SKM-1 (cell line): Measurements from ENCODE around the gene SLC5A12.
"Not testable (repeated sequence)": the region's sequence is repeated elsewhere in the genome, so short reads cannot be mapped to it uniquely, and the experiment has no call there.

Source experiments
- DNase-seq: peaks from one replicate; lab custom pipeline; 2025; ENCODE audit not compliant: unreplicated experiment; lab: John Stamatoyannopoulos, UW

Gene SLC5A12

DNA sequence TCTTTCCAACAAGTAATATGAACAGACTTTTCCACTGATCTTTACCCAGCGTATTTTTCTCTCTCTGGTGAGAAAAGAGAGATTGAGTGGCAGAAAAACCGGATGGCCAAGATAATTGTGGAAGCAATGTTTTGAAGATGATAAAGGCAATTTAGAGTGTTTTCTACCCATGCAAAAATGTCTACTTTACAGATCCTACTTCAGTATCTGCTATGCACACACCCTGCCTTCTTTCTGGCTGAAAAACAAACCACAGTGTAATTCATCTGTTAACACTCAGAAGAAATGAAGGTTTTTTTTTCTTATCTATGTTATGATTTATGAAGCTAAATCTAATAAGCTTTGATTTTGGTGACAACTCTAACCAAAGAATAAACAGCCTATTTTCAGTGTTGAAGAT, 56.8 kb downstream of the SLC5A12 start:
- no peak for DNase-seq

DNA sequence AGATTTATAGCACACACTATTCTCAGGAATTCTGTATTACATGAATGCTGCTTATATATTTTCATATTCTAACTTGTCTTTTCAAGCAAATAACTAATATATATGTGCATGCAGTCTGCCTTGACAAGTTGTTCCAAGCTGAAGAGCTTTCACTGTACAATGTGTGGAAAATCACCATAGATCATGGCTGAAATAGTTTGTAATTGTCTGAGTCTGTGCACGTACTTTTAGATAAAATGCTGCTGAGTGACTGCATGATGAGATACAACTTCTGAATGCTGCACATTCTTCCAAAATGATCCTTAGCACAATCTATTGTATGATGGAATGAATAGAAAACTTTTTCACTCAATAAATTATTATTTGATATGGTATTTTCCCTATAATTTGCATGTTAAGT, 58.9 kb downstream of the SLC5A12 start:
- no peak for DNase-seq

DNA sequence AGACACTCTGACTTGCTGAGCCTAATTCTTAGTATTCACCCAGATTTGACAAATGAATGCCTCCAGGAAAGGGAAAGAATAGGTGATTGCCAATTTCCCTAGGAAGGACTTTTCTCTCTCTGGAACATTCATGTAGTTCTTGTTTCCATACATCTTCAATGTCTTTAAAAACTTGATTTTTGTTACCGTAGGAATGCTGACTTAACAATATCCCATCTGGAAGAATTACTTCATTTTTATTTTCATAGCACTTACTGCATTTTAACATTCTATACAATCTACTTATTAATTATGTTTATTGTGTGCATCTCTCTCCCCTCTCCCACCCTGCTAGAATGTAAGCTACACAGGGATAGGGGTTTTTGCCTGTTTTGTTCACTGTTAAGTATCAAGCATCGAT, 66.6 kb downstream of the SLC5A12 start:
- no peak for DNase-seq

DNA sequence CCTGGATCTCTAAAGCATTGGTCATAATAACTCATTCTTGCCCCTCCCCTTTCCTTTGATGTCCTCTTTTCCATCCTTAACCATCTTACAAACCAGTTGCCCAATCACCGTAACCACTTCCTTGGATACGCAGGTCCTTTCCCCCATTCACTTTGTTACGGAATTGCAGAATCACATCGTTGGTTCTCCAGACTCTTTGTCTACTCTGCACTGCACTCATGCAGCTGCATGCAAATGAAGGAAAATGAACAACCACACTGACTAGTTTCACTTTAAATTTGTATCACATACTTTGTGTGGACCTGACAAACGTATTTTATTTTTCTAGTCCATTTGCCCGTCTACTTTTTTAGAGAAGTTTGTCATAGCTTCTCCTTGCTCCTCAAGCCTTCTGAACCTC, 69.9 kb downstream of the SLC5A12 start:
- DNase-seq: no peak

DNA sequence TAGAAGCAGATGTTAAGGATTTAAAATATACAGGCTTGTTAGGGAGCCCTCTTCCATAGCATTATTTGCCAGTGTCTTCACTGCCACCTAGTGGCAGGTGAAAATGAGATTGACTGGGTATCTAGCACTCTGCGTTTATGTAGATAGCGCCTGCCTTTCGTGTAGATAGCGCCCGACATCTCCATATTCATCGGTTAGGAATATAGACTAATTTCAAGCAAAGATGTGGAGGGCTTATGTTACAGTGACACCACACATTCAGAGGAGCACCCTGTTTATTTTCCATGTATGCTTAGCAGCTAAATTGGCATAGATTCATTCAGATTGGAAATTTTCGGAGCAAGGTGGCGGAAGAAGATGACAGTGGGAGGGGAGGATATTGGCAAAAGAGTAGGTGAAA, 72.0 kb downstream of the SLC5A12 start:
- DNase-seq: peak; percentile 38

DNA sequence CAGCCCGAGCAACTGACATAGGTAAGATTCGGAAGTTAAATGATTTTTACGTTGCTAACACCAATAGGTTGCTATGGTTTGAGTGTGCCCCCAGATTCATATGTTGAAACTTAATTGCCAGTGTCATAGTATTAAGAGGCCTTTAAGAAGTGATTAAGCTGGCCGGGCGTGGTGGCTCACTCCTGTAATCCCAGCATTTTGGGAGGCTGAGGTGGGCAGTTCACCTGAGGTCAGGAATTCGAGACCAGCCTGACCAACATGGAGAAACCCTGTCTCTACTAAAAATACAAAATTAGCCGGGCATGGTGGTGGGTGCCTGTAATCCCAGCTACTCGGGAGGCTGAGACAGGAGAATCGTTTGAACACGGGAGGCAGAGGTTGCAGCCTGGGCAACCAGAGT, 78.5 kb downstream of the SLC5A12 start:
- DNase-seq: not testable (repeated sequence)

DNA sequence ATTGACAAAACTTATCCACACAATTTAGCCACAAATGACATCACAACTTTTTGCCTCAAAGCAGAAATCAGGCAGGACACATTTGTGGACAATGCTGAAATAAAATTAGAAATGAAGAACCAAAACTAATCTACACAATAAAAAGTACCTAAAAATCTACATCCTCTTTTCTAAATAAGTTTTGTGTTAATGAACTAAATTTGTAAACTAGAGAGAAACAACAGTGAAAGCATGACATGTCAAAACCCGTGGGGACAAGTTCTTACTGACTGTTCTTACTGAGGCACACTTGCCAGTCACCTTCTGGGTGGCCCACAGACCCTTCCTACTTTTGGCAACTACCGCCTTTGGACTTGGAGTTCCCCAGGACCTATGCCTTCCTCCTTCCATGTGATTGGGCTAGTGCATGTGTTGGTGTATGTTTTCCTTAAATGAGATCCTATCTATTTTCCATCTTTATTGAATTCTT, 89.1 kb downstream of the SLC5A12 start:
- no peak for DNase-seq

DNA sequence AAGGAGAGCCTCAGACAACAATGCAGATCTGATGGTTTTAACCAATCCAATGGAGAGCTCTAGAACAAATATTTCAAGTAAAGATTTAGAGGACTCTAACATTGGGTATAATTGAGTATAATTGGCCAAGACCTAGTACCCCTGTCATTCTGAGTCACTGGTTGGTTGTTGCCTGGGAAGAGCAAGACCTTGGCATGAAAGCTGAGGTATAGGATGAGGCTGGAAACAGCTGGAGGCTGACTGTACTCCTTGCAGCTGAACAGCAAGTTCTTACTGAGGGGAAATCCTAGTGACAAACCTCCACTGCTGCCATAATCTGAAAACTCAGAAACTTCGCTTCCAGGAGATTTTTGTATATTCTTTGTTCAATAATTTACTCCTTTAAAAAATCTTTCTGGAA, 95.5 kb downstream of the SLC5A12 start:
- DNase-seq: no peak

DNA sequence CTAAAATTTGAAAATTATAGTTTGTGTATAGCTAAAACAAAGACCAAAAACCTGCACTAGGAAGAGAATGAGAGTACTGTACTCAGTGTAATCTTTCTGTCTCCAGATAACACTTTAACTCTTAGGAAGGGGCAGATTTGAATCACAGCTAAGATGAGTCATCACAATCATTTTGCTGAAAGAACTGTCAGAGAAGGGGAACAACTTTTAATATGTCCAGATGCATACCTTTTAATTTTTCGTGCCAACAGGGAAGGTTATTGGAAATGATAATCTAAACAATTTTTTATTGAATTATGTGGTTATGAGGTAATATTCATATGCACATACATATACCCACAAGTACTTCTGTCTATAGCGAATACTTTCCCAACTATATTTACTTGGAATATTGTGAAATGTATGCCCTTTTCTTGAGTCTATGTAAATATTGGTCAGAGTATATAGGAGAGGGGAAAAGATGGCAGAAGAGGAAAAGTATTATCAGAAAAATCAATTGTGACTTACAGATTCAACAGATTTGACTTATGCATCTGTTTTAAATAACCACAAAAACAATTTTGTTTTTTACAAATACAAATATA, 98.7 kb downstream of the SLC5A12 start:
- DNase-seq: no peak

DNA sequence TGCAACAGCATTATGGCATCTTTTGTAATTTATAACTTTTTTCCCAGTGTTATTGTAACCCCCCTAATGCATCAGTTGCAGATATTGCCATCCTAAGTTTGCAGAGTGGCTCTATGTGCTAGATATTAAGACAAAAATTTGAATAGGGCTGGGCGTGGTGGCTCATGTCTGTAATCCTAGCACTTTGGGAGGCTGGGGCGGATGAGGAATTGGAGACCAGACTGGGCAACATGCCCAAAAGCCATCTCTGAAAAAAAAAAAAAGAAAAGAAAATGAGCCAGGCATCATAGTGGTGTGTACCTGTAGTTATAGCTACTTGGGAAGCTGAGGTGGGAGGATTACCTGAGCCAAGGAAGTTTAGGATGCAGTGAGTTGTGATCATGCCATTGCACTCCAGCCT, 99.7 kb downstream of the SLC5A12 start:
- DNase-seq: no peak

DNA sequence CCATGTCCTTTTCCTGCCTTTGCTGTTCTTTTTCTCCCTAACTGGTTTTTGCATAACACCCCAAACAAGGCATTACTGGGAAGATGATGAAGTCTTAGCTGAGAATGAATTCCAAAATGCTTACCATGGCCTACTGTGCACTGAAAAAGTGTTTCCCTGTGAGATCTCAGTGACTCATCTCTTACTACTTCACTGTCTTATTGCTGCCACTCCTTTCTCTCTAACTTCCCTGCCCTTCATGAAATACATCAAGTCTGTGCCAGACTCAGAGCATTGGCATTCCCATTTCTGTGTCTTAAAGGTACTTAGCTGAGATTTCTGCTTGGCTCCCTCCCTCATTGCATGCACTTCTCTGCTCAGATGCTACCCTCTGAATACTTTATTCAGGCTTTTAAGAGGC, 100.7 kb downstream of the SLC5A12 start:
- DNase-seq: no peak

DNA sequence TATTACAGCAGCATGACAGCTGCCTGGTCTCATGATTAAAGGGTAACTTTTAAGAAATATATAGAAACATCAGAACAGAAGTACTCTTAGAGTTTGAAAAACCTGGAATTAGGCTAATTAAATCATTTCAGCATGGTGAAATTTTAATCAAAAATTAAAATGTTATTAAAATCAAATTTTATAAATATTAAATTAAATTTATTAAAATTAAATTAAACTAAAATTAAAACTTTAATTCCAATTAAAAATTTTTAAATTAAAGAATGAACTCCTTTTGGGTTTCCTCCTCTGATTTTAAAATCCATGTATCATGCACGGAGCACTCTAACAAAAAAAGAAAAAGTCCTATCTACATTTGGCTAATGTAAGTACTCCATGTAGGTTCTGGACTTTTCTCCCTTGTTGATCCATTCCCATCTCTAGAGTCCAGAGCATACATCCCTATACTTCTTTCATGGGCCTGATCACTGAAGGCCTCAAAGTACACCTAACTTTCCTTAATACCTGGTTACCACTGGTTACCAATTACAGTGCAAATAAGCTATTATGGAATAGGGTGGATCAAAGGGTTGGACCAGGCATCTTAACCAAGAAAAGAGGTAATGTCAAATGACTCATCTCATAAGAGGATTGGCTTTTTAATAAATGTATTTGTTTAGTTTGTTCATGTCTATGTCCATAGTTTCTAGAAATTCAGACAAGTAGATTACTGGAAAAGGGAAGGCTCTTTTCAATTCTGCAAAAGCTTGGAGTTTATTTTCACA, 101.4 kb downstream of the SLC5A12 start:
- no peak for DNase-seq

DNA sequence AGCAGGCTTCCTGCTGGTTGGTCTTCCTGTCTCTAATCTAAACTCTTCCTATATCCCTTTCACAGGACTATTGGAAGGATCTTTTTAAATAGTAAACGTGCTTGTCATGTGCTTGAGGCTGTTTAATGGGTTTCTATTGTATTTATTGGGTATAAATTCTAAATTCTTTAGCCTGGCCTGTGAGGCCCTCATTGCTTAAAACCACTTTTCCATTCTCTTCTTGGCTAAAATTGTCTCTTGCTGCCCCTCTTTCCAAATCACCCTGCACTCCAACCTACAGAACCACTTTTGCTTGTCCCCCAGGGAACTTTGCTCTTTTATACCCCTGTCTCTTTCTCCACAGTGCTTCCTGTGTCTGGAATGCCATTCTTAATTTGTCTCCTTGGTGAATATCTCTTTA, 103.4 kb downstream of the SLC5A12 start:
- DNase-seq: no peak
